GM12892 (cell line): ENCODE data around the gene SPRED1.

Experiments used
- POLR2A ChIP-seq: IDR thresholded peaks from 2 replicates; pipeline ENCODE4 v1.6.1; 2011; ENCODE audit warnings: low read depth, low read length, control low read depth
- TAF1 ChIP-seq: IDR thresholded peaks from 2 replicates; pipeline ENCODE4 v1.6.1; 2011; ENCODE audit warnings: low read depth, mild to moderate bottlenecking, control low read depth, low read length, borderline replicate concordance

DNA sequence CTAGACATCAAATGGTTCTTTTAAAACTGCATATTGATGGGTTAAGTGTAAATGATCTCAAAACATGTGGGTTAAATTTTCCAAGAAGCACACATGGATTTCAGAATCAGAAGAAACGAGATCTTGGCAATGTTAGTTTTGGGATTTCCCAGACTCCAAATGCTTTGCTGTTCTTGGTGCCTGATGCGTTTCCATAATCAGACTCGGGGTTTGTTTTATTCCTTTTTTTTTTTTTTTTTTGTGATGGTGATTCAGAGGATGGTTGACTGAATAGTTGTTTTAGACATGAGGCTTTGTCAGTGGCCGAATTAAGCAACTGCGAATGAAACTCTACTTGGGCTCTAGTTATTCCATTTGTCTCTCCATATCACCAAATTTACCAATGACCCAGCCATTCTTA, 149.1 kb downstream of the SPRED1 start:
- TF ChIP-seq POLR2A, result no peak
- TF ChIP-seq TAF1, result no peak
